A549 (cell line): ENCODE measurements around the gene MED13L. TPM values are rescaled to one million over a fixed set of nuclear protein-coding genes. Genes with fewer than 3 reads are reported as not detected.

Experiments used
- ATAC-seq, 2 experiments: fragments of 200-7000 bp in 1 of 2; fragments of >200 bp in 1 of 2; cut with Nextera tagmentation in 1 of 2; cut with Tn5 transposase in 1 of 2; 3 replicates each; pipeline versions ENCODE4 v1.8.0 to v1.9.1; 2018 to 2020; ENCODE audit warnings: mild to moderate bottlenecking in 1 of 2, moderate library complexity in 1 of 2
- CTCF ChIA-PET: fragments of 300-600 bp; sonication (Branson Sonifier 250); formaldehyde crosslinking; extraction: SDS; loops from one replicate; lab custom pipeline; 2021; ENCODE audit warnings: antibody characterized with exemption, inconsistent platforms; lab: Yijun Ruan, JAX
- POLR2A ChIA-PET: fragments of 350-600 bp; formaldehyde crosslinking; extraction: SDS; loops from one replicate; lab custom pipeline; 2021; ENCODE audit warnings: antibody characterized with exemption, inconsistent platforms; lab: Yijun Ruan, JAX
- DNase-seq, 2 experiments: peaks; one replicate each; pipeline versions ENCODE4 v3.0.0 to v3.0.0-alpha.2; 2011 to 2016; ENCODE audit warnings: low read depth in 1 of 2, low spot score in 1 of 2
- FAIRE-seq: peaks from 2 replicates; lab custom pipeline; 2011; peaks lifted over from hg19 to GRCh38; lab: Jason Lieb, UNC
- H3K27ac ChIP-seq, 2 experiments: fragments of >200 bp; sonication (Bioruptor Twin); formaldehyde crosslinking; 3 replicates each; pipeline ENCODE4 v1.5.1; 2016 to 2017
- H3K4me1 ChIP-seq: fragments of >200 bp; sonication (Bioruptor Twin); formaldehyde crosslinking; 3 replicates; pipeline ENCODE4 v1.6.1; 2016
- H3K4me2 ChIP-seq: fragments of >200 bp; sonication (Bioruptor Twin); formaldehyde crosslinking; 3 replicates; pipeline ENCODE4 v1.6.1; 2016
- H3K4me3 ChIP-seq: fragments of >200 bp; sonication (Bioruptor Twin); formaldehyde crosslinking; 3 replicates; pipeline ENCODE4 v1.5.1; 2016
- H3K9me3 ChIP-seq: fragments of >200 bp; sonication (Bioruptor Twin); formaldehyde crosslinking; 3 replicates; pipeline ENCODE4 v1.6.1; 2016
- CBX8 ChIP-seq: fragments of 200-600 bp; sonication (generic); IDR thresholded peaks from 2 replicates; pipeline ENCODE4 v1.6.1; 2016
- CHD4 ChIP-seq: fragments of 200-600 bp; sonication (generic); IDR thresholded peaks from 2 replicates; pipeline ENCODE4 v1.6.1; 2016; ENCODE audit warnings: antibody characterized with exemption, mild to moderate bottlenecking, borderline replicate concordance
- EHMT2 ChIP-seq: fragments of 200-600 bp; sonication (generic); IDR thresholded peaks from 2 replicates; pipeline ENCODE4 v1.6.1; 2016; ENCODE audit warnings: antibody characterized with exemption, low read depth, mild to moderate bottlenecking, moderate library complexity
- EP300 ChIP-seq, 2 experiments: fragments of >200 bp; sonication (Bioruptor Twin); formaldehyde crosslinking; IDR thresholded peaks; 2 replicates in 1 of 2; 3 replicates in 1 of 2; pipeline ENCODE4 v1.6.1; 2016 to 2017
- ESRRA ChIP-seq: fragments of 150-350 bp; IDR thresholded peaks from 2 replicates; pipeline ENCODE4 v1.6.1; 2014; ENCODE audit warnings: mild to moderate bottlenecking, low read length, borderline replicate concordance
- FOSL2 ChIP-seq, 2 experiments: fragments of 450-650 bp in 1 of 2; fragments of >200 bp in 1 of 2; sonication (Bioruptor Twin) in 1 of 2; formaldehyde crosslinking; IDR thresholded peaks; 2 replicates each; pipeline versions ENCODE4 v1.5.0 to v1.6.1; 2016 to 2020; ENCODE audit warnings: mild to moderate bottlenecking in 1 of 2, moderate library complexity in 1 of 2
- GATA3 ChIP-seq: IDR thresholded peaks from 2 replicates; pipeline ENCODE4 v1.6.1; 2012; ENCODE audit warnings: borderline replicate concordance
- HDAC2 ChIP-seq: fragments of 200-600 bp; sonication (generic); IDR thresholded peaks from 2 replicates; pipeline ENCODE4 v1.6.1; 2016
- HOXA7 ChIP-seq: fragments of 250-450 bp; sonication (Bioruptor Pico); IDR thresholded peaks from 2 replicates; pipeline ENCODE4 v1.5.0; 2020; ENCODE audit warnings: mild to moderate bottlenecking, moderate library complexity
- HOXB13 ChIP-seq: fragments of 250-450 bp; sonication (Bioruptor Pico); IDR thresholded peaks from 2 replicates; pipeline ENCODE4 v1.5.0; 2020; ENCODE audit warnings: low read depth, mild to moderate bottlenecking, moderate library complexity
- KDM1A ChIP-seq: fragments of 200-600 bp; sonication (generic); IDR thresholded peaks from 2 replicates; pipeline ENCODE4 v1.6.1; 2016; ENCODE audit warnings: low read depth, mild to moderate bottlenecking
- NPAS2 ChIP-seq: fragments of 250-450 bp; sonication (Bioruptor Pico); IDR thresholded peaks from 2 replicates; pipeline ENCODE4 v1.8.0; 2022; ENCODE audit warnings: mild to moderate bottlenecking, moderate library complexity, borderline replicate concordance
- NR3C1 ChIP-seq: fragments of >200 bp; sonication (Bioruptor Twin); formaldehyde crosslinking; IDR thresholded peaks from 3 replicates; pipeline ENCODE4 v1.6.1; 2017
- POLR2A ChIP-seq: IDR thresholded peaks from 2 replicates; pipeline ENCODE4 v1.6.1; 2012; ENCODE audit warnings: mild to moderate bottlenecking, low read length
- POLR2AphosphoS2 ChIP-seq: conservative IDR thresholded peaks from 2 replicates; pipeline ENCODE4 v1.6.1; 2012; ENCODE audit warnings: low read length, improper control_type of control experiment, inconsistent platforms
- RCOR1 ChIP-seq: fragments of 150-350 bp; IDR thresholded peaks from 2 replicates; pipeline ENCODE4 v1.6.1; 2014; ENCODE audit warnings: antibody characterized with exemption, low read length, low read depth
- RFX5 ChIP-seq: fragments of 450-650 bp; IDR thresholded peaks from 2 replicates; pipeline ENCODE4 v1.7.1; 2014; ENCODE audit warnings: antibody characterized with exemption, mild to moderate bottlenecking, moderate library complexity
- WGBS: methylation state at CpG from one replicate; pipeline ENCODE4 v1.1.6; 2017; ENCODE audit errors: missing lambda C conversion rate; 5-methylcytosine and 5-hydroxymethylcytosine counted together
- polyA plus RNA-seq, 4 experiments: library from polyadenylated mRNA; depleted of rRNA in 3 of 4; stranded (reverse); fragments of >200 nt; fragmentation: RNase III in 1 of 4; extraction: RNeasy Plus Mini Kit Qiagen cat#74134 plus additional on column Dnase treatment in 1 of 4; gene quantifications; 2 replicates in 3 of 4; 3 replicates in 1 of 4; pipeline ENCODE4 v1.2.3, GENCODE V29; 2011 to 2017
- TF ChIP-seq, protein P1 (sequence below): fragments of 450-650 bp; IDR thresholded peaks from 2 replicates; pipeline ENCODE4 v1.6.1; 2014; ENCODE audit warnings: antibody characterized with exemption
- TF ChIP-seq, protein P2 (sequence below): fragments of 200-600 bp; sonication (generic); IDR thresholded peaks from 2 replicates; pipeline ENCODE4 v1.6.1; 2016; ENCODE audit warnings: antibody characterized with exemption, mild to moderate bottlenecking, moderate library complexity
- TF ChIP-seq, protein P3 (sequence below): fragments of 150-350 bp; IDR thresholded peaks from 2 replicates; pipeline ENCODE4 v1.6.1; 2014; ENCODE audit warnings: low read depth, mild to moderate bottlenecking, low read length
- TF ChIP-seq, protein P4 (sequence below): fragments of 250-450 bp; sonication (Bioruptor Pico); IDR thresholded peaks from 2 replicates; pipeline ENCODE4 v1.5.0; 2021; ENCODE audit warnings: mild to moderate bottlenecking, moderate library complexity, borderline replicate concordance

Gene MED13L
- polyA plus RNA-seq, 2 of the 4 experiments (the other 2 are of a cell fraction), result 23.2 to 134 TPM

DNA sequence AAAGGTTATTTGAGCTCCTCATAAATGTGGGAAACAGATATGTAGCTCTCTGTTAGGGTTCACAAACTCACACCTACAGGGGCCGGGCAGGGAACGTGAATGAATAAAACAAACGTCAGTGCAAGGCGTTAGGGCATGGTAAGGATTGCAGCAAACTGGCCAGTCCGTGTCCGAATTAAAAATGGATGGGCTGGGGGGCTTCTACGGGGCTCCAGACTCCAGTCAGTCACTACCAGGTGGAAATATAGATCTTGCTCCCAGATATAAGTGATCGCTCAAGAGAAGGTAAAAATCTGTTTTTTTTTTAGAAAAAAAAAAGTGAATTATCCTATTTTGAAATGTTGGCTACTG, 333.1 kb downstream of the MED13L start:
- CTCF ChIA-PET, result no interaction called here
- 81% methylated on average over 8 of the region's 8 CpGs for WGBS
- FAIRE-seq (no peak), DNase-seq (no peak), ATAC-seq (no peak)
- no peak overlapping the region for H3K4me2 ChIP-seq
- TF ChIP-seq, protein P1, sequence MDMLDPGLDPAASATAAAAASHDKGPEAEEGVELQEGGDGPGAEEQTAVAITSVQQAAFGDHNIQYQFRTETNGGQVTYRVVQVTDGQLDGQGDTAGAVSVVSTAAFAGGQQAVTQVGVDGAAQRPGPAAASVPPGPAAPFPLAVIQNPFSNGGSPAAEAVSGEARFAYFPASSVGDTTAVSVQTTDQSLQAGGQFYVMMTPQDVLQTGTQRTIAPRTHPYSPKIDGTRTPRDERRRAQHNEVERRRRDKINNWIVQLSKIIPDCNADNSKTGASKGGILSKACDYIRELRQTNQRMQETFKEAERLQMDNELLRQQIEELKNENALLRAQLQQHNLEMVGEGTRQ, result no peak
- TF ChIP-seq POLR2A (no peak), EP300 (IDR thresholded peaks at IDR 0.05) (no peak), HOXA7 (CRISPR knock-in tag) (no peak), FOSL2 (IDR thresholded peaks at IDR 0.05) (no peak), FOSL2 (CRISPR knock-in tag; IDR thresholded peaks at IDR 0.05) (no peak), NR3C1 (no peak), NPAS2 (CRISPR knock-in tag) (no peak), EHMT2 (no peak), ESRRA (no peak)
- TF ChIP-seq, protein P2, sequence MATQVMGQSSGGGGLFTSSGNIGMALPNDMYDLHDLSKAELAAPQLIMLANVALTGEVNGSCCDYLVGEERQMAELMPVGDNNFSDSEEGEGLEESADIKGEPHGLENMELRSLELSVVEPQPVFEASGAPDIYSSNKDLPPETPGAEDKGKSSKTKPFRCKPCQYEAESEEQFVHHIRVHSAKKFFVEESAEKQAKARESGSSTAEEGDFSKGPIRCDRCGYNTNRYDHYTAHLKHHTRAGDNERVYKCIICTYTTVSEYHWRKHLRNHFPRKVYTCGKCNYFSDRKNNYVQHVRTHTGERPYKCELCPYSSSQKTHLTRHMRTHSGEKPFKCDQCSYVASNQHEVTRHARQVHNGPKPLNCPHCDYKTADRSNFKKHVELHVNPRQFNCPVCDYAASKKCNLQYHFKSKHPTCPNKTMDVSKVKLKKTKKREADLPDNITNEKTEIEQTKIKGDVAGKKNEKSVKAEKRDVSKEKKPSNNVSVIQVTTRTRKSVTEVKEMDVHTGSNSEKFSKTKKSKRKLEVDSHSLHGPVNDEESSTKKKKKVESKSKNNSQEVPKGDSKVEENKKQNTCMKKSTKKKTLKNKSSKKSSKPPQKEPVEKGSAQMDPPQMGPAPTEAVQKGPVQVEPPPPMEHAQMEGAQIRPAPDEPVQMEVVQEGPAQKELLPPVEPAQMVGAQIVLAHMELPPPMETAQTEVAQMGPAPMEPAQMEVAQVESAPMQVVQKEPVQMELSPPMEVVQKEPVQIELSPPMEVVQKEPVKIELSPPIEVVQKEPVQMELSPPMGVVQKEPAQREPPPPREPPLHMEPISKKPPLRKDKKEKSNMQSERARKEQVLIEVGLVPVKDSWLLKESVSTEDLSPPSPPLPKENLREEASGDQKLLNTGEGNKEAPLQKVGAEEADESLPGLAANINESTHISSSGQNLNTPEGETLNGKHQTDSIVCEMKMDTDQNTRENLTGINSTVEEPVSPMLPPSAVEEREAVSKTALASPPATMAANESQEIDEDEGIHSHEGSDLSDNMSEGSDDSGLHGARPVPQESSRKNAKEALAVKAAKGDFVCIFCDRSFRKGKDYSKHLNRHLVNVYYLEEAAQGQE, result no peak
- peaks cover 9% of the 10 kb centered on the region; the same call in 2 of the 3 replicates for H3K9me3 ChIP-seq
- no peaks in the 10 kb centered on the region for H3K4me1 ChIP-seq
- POLR2A ChIA-PET, result no interaction called here
- no peak overlapping the region for H3K4me3 ChIP-seq
- H3K27ac ChIP-seq, result no peak overlapping the region

DNA sequence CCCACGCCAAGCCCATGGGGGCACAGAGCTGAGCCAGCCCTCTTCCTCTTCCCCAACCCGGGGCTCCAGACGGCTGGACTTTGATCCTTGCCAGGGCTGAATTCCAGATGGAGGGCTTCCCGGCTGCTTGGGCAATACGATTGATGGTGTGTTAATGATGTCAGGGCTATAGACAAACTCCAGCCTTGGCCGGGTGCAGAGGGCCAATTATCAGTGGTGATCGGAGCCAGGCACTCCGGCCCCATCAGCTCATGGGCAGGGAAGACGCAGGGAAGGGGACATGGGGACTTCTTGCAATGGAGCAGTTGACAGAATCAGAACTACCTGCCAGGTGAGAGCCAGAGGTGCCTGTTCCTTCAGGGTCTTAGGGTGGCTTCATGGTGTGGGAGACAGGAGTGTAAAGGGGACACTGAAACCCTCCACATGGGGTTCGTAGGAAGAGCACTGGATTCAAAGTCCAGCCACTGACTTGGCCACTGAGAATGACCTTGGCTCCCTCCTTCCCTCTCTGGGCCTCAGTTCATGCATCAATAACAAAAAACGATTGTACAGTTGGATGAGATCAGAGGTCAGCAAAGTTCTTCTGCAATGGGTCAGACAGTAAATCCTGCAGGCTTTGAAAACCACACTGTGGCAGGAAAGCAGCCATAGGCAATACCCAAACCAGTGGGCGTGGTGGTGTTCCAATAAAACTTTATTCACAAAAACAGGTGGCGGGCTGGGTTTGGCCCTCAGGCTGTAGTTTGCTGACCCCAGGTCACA, 333.7 kb downstream of the MED13L start:
- TF ChIP-seq FOSL2 (IDR thresholded peaks at IDR 0.05), result no peak
- no peak for TF ChIP-seq FOSL2 (CRISPR knock-in tag; IDR thresholded peaks at IDR 0.05)
- no peak for TF ChIP-seq ESRRA
- no peak for TF ChIP-seq RCOR1
- TF ChIP-seq, protein P2, result no peak
- FAIRE-seq (no peak), DNase-seq (no peak), ATAC-seq (no peak)
- Histone ChIP-seq H3K27ac (no peak overlapping the region), H3K4me2 (no peak overlapping the region), H3K4me3 (no peak overlapping the region), H3K4me1 (no peaks in the 10 kb centered on the region), H3K9me3 (peaks cover 14% of the 10 kb centered on the region)
- ChIA-PET POLR2A (no interaction called here), CTCF (interaction anchor here (1.5 kb wide), 1 partner anchor 1281 kb away, joined by 3 read pairs; no protein-coding TSS in a partner anchor)
- 68% methylated on average over 13 of the region's 13 CpGs for WGBS

DNA sequence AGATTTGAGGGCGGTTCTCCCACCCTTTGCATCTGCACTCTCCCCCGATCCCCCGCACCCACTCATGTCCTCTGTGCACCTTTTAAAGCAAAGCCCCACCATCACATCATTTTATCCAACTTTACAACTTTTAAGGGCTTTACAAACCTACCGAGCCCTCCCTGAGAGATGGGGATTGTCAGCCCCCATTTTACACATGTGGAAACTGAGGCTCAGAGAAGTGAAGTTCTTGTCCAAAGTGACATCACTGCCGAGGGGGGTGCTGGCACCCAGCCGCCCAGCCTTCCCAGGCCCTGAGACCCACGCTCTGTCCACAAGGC, 334.2 kb downstream of the MED13L start:
- Histone ChIP-seq H3K9me3 (peaks cover 18% of the 10 kb centered on the region), H3K27ac (no peak overlapping the region), H3K4me3 (no peak overlapping the region), H3K4me1 (no peaks in the 10 kb centered on the region), H3K4me2 (no peak overlapping the region)
- POLR2A ChIA-PET, result no interaction called here
- FAIRE-seq, result no peak
- no peak for TF ChIP-seq POLR2AphosphoS2
- no peak for TF ChIP-seq KDM1A
- no peak for TF ChIP-seq CHD4
- TF ChIP-seq HOXB13 (CRISPR knock-in tag), result no peak
- TF ChIP-seq RFX5, result no peak
- TF ChIP-seq HDAC2, result no peak
- TF ChIP-seq GATA3, result no peak
- TF ChIP-seq, protein P3, sequence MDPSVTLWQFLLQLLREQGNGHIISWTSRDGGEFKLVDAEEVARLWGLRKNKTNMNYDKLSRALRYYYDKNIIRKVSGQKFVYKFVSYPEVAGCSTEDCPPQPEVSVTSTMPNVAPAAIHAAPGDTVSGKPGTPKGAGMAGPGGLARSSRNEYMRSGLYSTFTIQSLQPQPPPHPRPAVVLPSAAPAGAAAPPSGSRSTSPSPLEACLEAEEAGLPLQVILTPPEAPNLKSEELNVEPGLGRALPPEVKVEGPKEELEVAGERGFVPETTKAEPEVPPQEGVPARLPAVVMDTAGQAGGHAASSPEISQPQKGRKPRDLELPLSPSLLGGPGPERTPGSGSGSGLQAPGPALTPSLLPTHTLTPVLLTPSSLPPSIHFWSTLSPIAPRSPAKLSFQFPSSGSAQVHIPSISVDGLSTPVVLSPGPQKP, result no peak
- TF ChIP-seq, protein P4, sequence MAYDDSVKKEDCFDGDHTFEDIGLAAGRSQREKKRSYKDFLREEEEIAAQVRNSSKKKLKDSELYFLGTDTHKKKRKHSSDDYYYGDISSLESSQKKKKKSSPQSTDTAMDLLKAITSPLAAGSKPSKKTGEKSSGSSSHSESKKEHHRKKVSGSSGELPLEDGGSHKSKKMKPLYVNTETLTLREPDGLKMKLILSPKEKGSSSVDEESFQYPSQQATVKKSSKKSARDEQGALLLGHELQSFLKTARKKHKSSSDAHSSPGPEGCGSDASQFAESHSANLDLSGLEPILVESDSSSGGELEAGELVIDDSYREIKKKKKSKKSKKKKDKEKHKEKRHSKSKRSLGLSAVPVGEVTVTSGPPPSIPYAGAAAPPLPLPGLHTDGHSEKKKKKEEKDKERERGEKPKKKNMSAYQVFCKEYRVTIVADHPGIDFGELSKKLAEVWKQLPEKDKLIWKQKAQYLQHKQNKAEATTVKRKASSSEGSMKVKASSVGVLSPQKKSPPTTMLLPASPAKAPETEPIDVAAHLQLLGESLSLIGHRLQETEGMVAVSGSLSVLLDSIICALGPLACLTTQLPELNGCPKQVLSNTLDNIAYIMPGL (CRISPR knock-in tag), result no peak
- no peak for TF ChIP-seq CBX8
- no peak for TF ChIP-seq HOXA7 (CRISPR knock-in tag)
- no peak for ATAC-seq
- CTCF ChIA-PET, result interaction anchor here (1.5 kb wide), 1 partner anchor 1280 kb away, joined by 3 read pairs; no protein-coding TSS in a partner anchor
- 73% methylated on average over 7 of the region's 7 CpGs for WGBS
- no peak for DNase-seq
